GM18520 (cell line): ENCODE data around the gene WDPCP.
"Not testable (repeated sequence)": the region's sequence is repeated elsewhere in the genome, so short reads cannot be mapped to it uniquely, and the experiment has no call there.

Source experiments
- ATAC-seq: cut with Tn5 transposase; IDR thresholded peaks from one replicate; pipeline ENCODE4 v1.9.1; 2021; ENCODE audit not compliant: unreplicated experiment

WDPCP gene

GRCh38 chr2:63378589-63378988 is 209.7 kb downstream of the WDPCP start:
- ATAC-seq: no peak

GRCh38 chr2:63374341-63374740 is 213.9 kb downstream of the WDPCP start:
- no peak for ATAC-seq

- ATAC-seq: no peak
Observed at GRCh38 chr2:63372549-63372948, 215.7 kb downstream of the WDPCP start.

- ATAC-seq: no peak
Observed at GRCh38 chr2:63369146-63369545, 219.1 kb downstream of the WDPCP start.

GRCh38 chr2:63364866-63365265 is 223.4 kb downstream of the WDPCP start:
- ATAC-seq: no peak

GRCh38 chr2:63357722-63358121 is 230.6 kb downstream of the WDPCP start:
- not testable (repeated sequence) for ATAC-seq

- no peak for ATAC-seq
Observed at GRCh38 chr2:63347361-63347760, 240.9 kb downstream of the WDPCP start.

- no peak for ATAC-seq
Observed at GRCh38 chr2:63346411-63346810, 241.9 kb downstream of the WDPCP start.

GRCh38 chr2:63345285-63345633 is 243.0 kb downstream of the WDPCP start:
- ATAC-seq: no peak

GRCh38 chr2:63344575-63345284 is 243.5 kb downstream of the WDPCP start:
- ATAC-seq: no peak

GRCh38 chr2:63343397-63344109 is 244.7 kb downstream of the WDPCP start:
- ATAC-seq: no peak

- no peak for ATAC-seq
Observed at GRCh38 chr2:63340443-63340842, 247.8 kb downstream of the WDPCP start.

GRCh38 chr2:63334910-63335309 is 253.4 kb downstream of the WDPCP start:
- no peak for ATAC-seq

GRCh38 chr2:63326473-63326872 is 261.8 kb downstream of the WDPCP start:
- ATAC-seq: no peak

- not testable (repeated sequence) for ATAC-seq
Observed at GRCh38 chr2:63323662-63324061, 264.6 kb downstream of the WDPCP start.

- not testable (repeated sequence) for ATAC-seq
Observed at GRCh38 chr2:63321973-63322372, 266.3 kb downstream of the WDPCP start.

- no peak for ATAC-seq
Observed at GRCh38 chr2:63320669-63321068, 267.6 kb downstream of the WDPCP start.

GRCh38 chr2:63310614-63311013 is 277.7 kb downstream of the WDPCP start:
- no peak for ATAC-seq

- ATAC-seq: no peak
Observed at GRCh38 chr2:63301481-63301880, 286.8 kb downstream of the WDPCP start.

- ATAC-seq: no peak
Observed at GRCh38 chr2:63300835-63301234, 287.4 kb downstream of the WDPCP start.

- no peak for ATAC-seq
Observed at GRCh38 chr2:63287956-63288355, 300.3 kb downstream of the WDPCP start.

GRCh38 chr2:63286520-63286919 is 301.8 kb downstream of the WDPCP start:
- not testable (repeated sequence) for ATAC-seq

- ATAC-seq: no peak
Observed at GRCh38 chr2:63283273-63283672, 305.0 kb downstream of the WDPCP start.
